22Rv1 (cell line): ENCODE results near the gene ADIRF.

Experiments used
- ZFX ChIP-seq: fragments of 450-650 bp; IDR thresholded peaks from 2 replicates; pipeline ENCODE4 v1.6.1; 2017; ENCODE audit warnings: antibody characterized with exemption, borderline replicate concordance
- TF ChIP-seq, protein P1 (sequence below): fragments of 450-650 bp; IDR thresholded peaks from 2 replicates; pipeline ENCODE4 v1.5.1; 2017; ENCODE audit warnings: mild to moderate bottlenecking

- TF ChIP-seq, protein P1, sequence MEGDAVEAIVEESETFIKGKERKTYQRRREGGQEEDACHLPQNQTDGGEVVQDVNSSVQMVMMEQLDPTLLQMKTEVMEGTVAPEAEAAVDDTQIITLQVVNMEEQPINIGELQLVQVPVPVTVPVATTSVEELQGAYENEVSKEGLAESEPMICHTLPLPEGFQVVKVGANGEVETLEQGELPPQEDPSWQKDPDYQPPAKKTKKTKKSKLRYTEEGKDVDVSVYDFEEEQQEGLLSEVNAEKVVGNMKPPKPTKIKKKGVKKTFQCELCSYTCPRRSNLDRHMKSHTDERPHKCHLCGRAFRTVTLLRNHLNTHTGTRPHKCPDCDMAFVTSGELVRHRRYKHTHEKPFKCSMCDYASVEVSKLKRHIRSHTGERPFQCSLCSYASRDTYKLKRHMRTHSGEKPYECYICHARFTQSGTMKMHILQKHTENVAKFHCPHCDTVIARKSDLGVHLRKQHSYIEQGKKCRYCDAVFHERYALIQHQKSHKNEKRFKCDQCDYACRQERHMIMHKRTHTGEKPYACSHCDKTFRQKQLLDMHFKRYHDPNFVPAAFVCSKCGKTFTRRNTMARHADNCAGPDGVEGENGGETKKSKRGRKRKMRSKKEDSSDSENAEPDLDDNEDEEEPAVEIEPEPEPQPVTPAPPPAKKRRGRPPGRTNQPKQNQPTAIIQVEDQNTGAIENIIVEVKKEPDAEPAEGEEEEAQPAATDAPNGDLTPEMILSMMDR = no peak
- no peak for TF ChIP-seq ZFX
These were observed 17.9 kb upstream of the ADIRF start for GRCh38 chr10:86950349-86950748.
